NCI-H1436 treated with DMSO at 0.1 percent for 48 hours (cell line): ENCODE results near the gene FAM83F.

ENCODE experiments used
- DNase-seq: peaks from one replicate; lab custom pipeline; 2025; lab: John Stamatoyannopoulos, UW

FAM83F gene

GRCh38 chr22:40065981-40066380 is 71.2 kb downstream of the FAM83F start:
- DNase-seq: no peak

DNA sequence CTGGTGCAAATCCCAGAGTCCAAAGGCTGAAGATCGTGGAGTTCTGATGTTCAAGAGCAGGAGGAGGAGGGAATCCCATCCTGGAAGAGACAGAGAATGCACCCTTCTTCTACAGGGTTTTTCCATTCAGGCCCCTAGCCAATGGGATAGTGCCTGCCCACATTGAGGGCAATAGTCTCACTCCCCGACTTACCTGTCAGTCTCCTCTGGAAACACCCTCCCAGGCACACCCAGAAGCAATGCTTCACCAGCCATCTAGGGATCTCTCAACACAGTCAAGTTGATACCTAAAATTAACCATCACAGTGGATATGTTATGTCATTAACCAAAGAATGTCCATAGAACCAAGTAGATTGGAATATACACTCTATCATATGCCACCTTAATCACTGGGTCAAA is 72.9 kb downstream of the FAM83F start:
- DNase-seq: no peak

GRCh38 chr22:40070701-40071100 is 75.9 kb downstream of the FAM83F start:
- DNase-seq: no peak

DNA sequence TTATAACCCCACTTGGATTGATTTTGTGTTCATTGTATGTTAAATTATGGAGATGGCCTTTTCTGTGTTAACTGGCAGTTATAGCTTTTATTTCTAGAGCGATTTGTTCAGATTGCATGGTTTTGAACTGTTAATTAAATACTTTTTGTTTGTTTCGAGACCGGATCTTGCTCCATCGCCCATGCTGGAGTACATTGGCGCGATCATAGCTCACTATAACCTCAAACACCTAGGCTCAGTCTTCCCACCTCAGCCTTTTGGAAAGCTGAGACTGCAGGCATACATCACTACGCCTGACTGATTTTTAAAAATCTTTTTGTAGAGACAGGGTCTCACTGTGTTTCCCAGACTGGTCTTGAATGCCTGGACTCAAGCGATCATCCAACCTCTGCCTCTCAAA is 77.0 kb downstream of the FAM83F start:
- no peak for DNase-seq

- DNase-seq: no peak
Measured at GRCh38 chr22:40076702-40077645, 82.2 kb downstream of the FAM83F start.

- DNase-seq: no peak
Measured at GRCh38 chr22:40077646-40078016, 82.9 kb downstream of the FAM83F start.

DNA sequence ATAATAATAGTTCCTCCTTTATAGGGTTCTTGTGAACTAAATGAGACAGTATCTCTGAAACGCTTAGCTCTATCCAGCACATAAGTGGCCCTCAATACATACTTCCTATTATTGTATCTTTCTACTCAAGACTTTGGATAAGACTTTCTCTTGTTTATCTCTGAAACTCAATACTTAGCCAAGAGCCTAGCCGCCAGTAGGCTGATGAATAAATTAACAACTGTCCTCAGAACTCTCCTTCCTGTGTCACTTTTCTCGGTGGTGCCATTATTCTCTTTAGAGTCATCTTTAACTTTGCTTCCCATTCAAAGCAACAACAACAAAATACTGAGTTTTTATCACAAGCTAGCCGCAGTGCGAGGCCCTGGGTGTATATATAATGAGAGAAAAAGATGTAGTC is 86.9 kb downstream of the FAM83F start:
- no peak for DNase-seq

GRCh38 chr22:40082184-40082583 is 87.4 kb downstream of the FAM83F start:
- no peak for DNase-seq

DNA sequence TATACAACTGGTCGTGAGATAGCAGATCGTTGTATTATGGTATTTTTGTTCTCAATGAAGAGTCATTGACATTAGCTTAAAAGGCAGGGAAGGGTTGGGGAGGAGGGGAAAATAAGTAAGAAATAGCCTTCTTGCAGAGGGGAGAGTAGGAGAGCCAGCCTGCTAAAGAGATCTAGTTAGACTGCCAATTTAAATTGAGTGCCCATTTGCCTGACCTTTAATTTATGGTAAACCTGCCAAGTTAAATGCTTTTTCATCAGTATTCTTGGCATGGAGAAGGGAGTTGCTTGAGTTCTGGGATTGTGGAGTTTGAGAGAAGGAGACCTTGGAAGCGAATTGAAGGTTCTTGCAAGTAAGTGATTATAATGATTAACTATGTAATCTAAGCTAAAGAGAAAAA is 89.0 kb downstream of the FAM83F start:
- no peak for DNase-seq

DNA sequence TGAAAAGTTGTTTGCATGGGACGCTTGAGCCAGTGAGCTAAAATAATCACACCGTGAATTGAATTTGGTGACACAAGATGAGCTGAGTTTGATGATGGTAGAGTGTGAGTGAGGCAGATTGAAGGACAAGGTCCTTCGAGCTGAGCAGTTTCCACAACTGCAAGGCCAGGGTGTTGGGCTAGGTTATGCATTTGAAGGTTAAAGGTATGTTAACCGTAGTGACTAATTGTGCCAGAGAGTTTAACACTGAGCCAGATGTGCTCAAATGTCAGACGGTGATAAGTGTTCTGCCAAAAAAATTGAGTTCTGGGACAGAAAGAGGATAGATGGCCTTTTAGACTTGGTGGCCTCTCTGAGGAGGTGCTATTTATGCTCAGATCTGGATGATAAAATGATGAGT is 89.5 kb downstream of the FAM83F start:
- no peak for DNase-seq

DNA sequence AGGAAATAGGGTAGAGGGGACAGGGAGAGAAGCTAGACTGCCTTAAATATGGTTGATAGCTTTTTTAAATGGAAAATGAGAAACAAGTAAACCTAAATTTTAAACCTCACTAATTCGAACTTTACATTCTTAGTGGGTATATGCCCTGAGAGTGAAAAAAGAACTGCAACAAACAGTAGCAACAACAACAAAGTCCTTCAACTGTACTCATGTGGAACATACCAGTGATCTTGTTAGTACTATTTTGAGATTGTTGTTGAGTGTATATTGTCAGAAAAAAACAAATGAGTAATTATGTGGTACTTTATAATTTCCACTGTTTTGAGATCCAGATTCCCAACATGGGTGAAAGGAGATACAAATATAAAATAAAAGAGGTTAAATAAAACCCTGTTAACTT is 94.1 kb downstream of the FAM83F start:
- no peak for DNase-seq
